Hepatocyte (in vitro differentiated cells): ENCODE measurements around the gene ARHGAP1. TPM values are rescaled to one million over a fixed set of nuclear protein-coding genes. Genes with fewer than 3 reads are reported as not detected.

Experiments used
- DNase-seq: peaks from one replicate; pipeline ENCODE4 v3.0.0-alpha.2; 2016; ENCODE audit warnings: low spot score
- H2AFZ ChIP-seq: fragments of 200-600 bp; sonication (generic); 2 replicates; pipeline ENCODE4 v1.6.0; 2016; ENCODE audit warnings: antibody characterized with exemption, mild to moderate bottlenecking
- H3K27ac ChIP-seq: fragments of 200-600 bp; sonication (generic); 2 replicates; pipeline ENCODE4 v1.5.1; 2016; ENCODE audit warnings: mild to moderate bottlenecking
- H3K27me3 ChIP-seq: fragments of 200-600 bp; sonication (generic); 2 replicates; pipeline ENCODE4 v1.6.1; 2016
- H3K36me3 ChIP-seq: fragments of 200-600 bp; sonication (generic); replicated peaks from 2 replicates; pipeline ENCODE4 v1.5.1; 2016; ENCODE audit warnings: low read depth; ENCODE audit not compliant: insufficient read depth
- H3K4me1 ChIP-seq: fragments of 200-600 bp; sonication (generic); 2 replicates; pipeline ENCODE4 v1.5.1; 2016; ENCODE audit warnings: mild to moderate bottlenecking, moderate library complexity; ENCODE audit not compliant: insufficient read depth
- H3K4me2 ChIP-seq: fragments of 200-600 bp; sonication (generic); 2 replicates; pipeline ENCODE4 v1.6.0; 2016
- H3K4me3 ChIP-seq: fragments of 200-600 bp; sonication (generic); 2 replicates; pipeline ENCODE4 v1.5.1; 2016; ENCODE audit warnings: mild to moderate bottlenecking
- H3K79me2 ChIP-seq: fragments of 200-600 bp; sonication (generic); 2 replicates; pipeline ENCODE4 v1.6.0; 2017; ENCODE audit warnings: mild to moderate bottlenecking
- H3K9me2 ChIP-seq: fragments of 200-600 bp; sonication (generic); replicated peaks from 2 replicates; pipeline ENCODE4 v1.6.0; 2017; ENCODE audit warnings: mild to moderate bottlenecking; ENCODE audit not compliant: insufficient read depth
- H3K9me3 ChIP-seq: fragments of 200-600 bp; sonication (generic); 2 replicates; pipeline ENCODE4 v1.5.1; 2016; ENCODE audit warnings: low read depth, mild to moderate bottlenecking
- H4K20me1 ChIP-seq: fragments of 200-600 bp; sonication (generic); 2 replicates; pipeline ENCODE4 v1.6.0; 2016; ENCODE audit warnings: mild to moderate bottlenecking; ENCODE audit not compliant: insufficient read depth, poor library complexity, severe bottlenecking
- CTCF ChIP-seq: fragments of 200-600 bp; sonication (generic); IDR thresholded peaks from 2 replicates; pipeline ENCODE4 v1.5.1; 2016; ENCODE audit warnings: antibody characterized with exemption, mild to moderate bottlenecking; ENCODE audit not compliant: poor library complexity
- EZH2 ChIP-seq: fragments of 200-600 bp; sonication (generic); IDR thresholded peaks from 2 replicates; pipeline ENCODE4 v1.6.1; 2016; ENCODE audit warnings: antibody characterized with exemption, mild to moderate bottlenecking, borderline replicate concordance
- EZH2phosphoT487 ChIP-seq: fragments of 200-600 bp; sonication (generic); IDR thresholded peaks from one replicate; pipeline ENCODE4 v1.6.1; 2018; ENCODE audit warnings: antibody characterized with exemption, mild to moderate bottlenecking, low read depth, moderate library complexity; ENCODE audit not compliant: unreplicated experiment, severe bottlenecking
- WGBS: methylation state at CpG from one replicate; pipeline ENCODE4 v1.1.6; 2016; ENCODE audit warnings: low lambda C conversion rate; ENCODE audit errors: missing lambda C conversion rate; 5-methylcytosine and 5-hydroxymethylcytosine counted together
- polyA plus RNA-seq: library from polyadenylated mRNA; unstranded; fragments of >200 nt; fragmentation: Nextera tagmentation; extraction: Ambion mirVana; gene quantifications from 2 replicates; pipeline ENCODE4 v1.2.1, GENCODE V29; 2016
- total RNA-seq: library from RNA; depleted of rRNA; stranded (reverse); fragments of >200 nt; gene quantifications from 2 replicates; pipeline ENCODE4 v1.2.3, GENCODE V29; 2014

Gene ARHGAP1
- total and polyA plus RNA-seq, 2 experiments from 2014 or later: 23.4 to 62.8 TPM

GRCh38 chr11:46721286-46721685 is 20.9 kb upstream of the ARHGAP1 start:
- WGBS: 87% methylated on average over 6 of the region's 6 CpGs
- Histone ChIP-seq H3K36me3 (no peaks in the 10 kb centered on the region), H3K27ac (no peak overlapping the region), H3K27me3 (no peaks in the 10 kb centered on the region), H3K79me2 (no peaks in the 10 kb centered on the region), H4K20me1 (no peaks in the 10 kb centered on the region), H3K4me2 (no peak overlapping the region), H3K4me1 (no peaks in the 10 kb centered on the region), H2AFZ (no peak overlapping the region), H3K4me3 (no peak overlapping the region), H3K9me2 (no peaks in the 10 kb centered on the region), H3K9me3 (no peaks in the 10 kb centered on the region)
- no peak for DNase-seq
- TF ChIP-seq EZH2: no peak
- TF ChIP-seq CTCF: no peak
- no peak for TF ChIP-seq EZH2phosphoT487

GRCh38 chr11:46719543-46720218 is 19.3 kb upstream of the ARHGAP1 start:
- Histone ChIP-seq H3K4me2 (no peak overlapping the region), H2AFZ (no peak overlapping the region), H3K36me3 (no peaks in the 10 kb centered on the region), H4K20me1 (no peaks in the 10 kb centered on the region), H3K9me2 (no peaks in the 10 kb centered on the region), H3K4me1 (no peaks in the 10 kb centered on the region), H3K27ac (peak overlapping the region; percentile 34), H3K79me2 (no peaks in the 10 kb centered on the region), H3K27me3 (no peaks in the 10 kb centered on the region), H3K9me3 (no peaks in the 10 kb centered on the region), H3K4me3 (no peak overlapping the region)
- DNase-seq: no peak
- TF ChIP-seq EZH2: no peak
- TF ChIP-seq EZH2phosphoT487: no peak
- no peak for TF ChIP-seq CTCF
- 85% methylated on average over 25 of the region's 25 CpGs for WGBS

- peak within 1 kb of the TSS; percentile 37 for H3K27ac ChIP-seq
- DNase-seq: peak; percentile 34
- no peak for TF ChIP-seq EZH2phosphoT487
- TF ChIP-seq EZH2: no peak
- TF ChIP-seq CTCF: no peak
Measured at GRCh38 chr11:46719048-46719542, 18.7 kb upstream of the ARHGAP1 start, which contains the start of gene F2. Gene F2 (plus strand): TSS chr11:46719213. CDS start chr11:46719236, 23 bp downstream.

More at GRCh38 chr11:46719048-46719542, 18.7 kb upstream of the ARHGAP1 start, which contains the start of gene F2:
- no peaks in the 10 kb centered on the region for H3K9me2 ChIP-seq
- H4K20me1 ChIP-seq: no peaks in the 10 kb centered on the region
- H3K79me2 ChIP-seq: no peaks in the 10 kb centered on the region
- no peaks in the 10 kb centered on the region for H3K36me3 ChIP-seq
- no peaks in the 10 kb centered on the region for H3K4me1 ChIP-seq
- peak within 1 kb of the TSS; percentile 23 for H3K4me2 ChIP-seq
- WGBS: 76% methylated on average over 7 of the region's 7 CpGs
- H3K9me3 ChIP-seq: no peaks in the 10 kb centered on the region
- no peaks in the 10 kb centered on the region for H3K27me3 ChIP-seq
- peak within 1 kb of the TSS; percentile 5 for H2AFZ ChIP-seq
- H3K4me3 ChIP-seq: no peak within 1 kb of the TSS
